COR-L47 (cell line): Measurements from ENCODE around the gene TMEM248.
"Not testable (repeated sequence)": the region's sequence is repeated elsewhere in the genome, so short reads cannot be mapped to it uniquely, and the experiment has no call there.

ENCODE experiments used
- DNase-seq: peaks from one replicate; lab custom pipeline; 2025; lab: John Stamatoyannopoulos, UW

TMEM248 gene

DNA sequence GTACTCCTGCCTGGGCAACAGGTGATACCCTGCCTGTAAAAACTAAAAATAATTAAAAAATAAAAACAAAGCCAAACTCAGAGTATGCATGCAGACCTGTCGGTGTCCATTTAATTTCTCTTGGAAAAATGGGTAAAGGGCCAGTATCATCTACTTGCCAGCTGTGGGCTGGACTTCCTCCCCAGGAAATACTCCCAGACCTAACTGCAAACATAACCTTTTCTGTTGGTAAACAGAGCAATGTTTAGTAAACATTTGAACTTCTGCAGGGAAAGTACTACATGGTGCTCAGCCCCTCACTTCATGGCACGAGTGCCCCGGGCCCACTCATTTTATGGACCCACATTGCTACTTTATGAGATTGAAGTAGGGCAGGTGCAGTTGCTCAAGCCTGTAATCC lies 10.2 kb upstream of the TMEM248 start:
- DNase-seq = no peak

GRCh38 chr7:66911191-66911590 lies 9.8 kb upstream of the TMEM248 start:
- DNase-seq = not testable (repeated sequence)

DNA sequence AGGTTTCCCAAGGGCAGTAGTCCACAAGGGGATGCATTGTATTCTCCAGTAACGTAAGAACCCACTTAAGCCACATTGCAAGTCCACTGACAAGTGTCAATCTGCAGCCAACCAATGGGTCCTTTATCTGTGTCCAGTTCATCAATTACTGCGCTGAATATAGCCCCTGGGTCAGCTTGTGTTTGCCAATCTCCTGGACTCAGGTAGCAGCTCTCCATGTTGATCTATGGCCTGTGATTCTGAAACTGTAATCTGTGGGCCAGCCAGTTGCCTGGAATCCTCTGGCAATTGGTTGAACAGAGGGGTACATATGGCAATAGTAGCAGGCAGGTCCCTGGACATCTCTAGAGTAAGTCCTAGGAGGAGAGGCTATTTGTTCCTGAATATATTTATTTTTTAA lies 8.8 kb upstream of the TMEM248 start:
- no peak for DNase-seq

GRCh38 chr7:66913118-66914037 lies 7.6 kb upstream of the TMEM248 start:
- DNase-seq = no peak

GRCh38 chr7:66917904-66918303 lies 3.1 kb upstream of the TMEM248 start:
- DNase-seq = not testable (repeated sequence)

GRCh38 chr7:66919304-66919703 lies 1.7 kb upstream of the TMEM248 start:
- DNase-seq = no peak

DNA sequence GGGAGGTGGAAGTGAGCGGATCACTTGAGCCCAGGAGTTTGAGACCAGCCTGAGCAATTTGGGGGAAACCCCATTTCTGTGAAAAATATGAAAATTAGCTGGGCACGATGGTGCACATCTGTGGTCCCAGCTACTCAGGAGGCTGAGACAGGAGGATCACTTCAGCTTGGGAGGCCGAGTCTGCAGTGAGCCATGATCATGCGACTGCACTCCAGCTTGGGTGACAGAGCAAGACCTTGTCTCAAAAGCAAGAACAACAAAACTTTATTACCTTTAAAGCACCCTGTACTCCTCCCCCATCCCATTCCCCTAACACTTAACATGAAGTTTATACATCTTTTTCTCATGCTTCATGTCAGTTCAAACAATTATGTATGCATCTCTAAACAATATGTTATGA lies 1.3 kb upstream of the TMEM248 start:
- no peak for DNase-seq

DNA sequence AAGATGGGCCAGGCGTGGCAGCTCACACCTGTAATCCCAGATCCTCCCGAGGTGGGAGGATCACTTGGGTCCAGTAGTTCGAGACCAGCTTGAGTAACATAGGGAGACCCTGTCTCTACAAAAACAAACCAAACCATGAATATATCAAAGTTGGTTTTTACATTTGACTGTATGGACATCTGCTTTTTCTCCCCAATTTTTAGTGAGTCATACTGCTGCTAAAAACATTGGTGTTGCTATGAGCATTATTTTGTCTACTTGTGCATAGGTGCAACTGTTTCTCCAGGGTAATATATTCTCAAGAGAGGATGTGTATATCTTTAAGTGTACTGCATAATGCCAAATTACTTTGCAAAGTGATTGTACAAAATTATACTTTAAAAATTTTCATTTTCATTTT lies 769 bp upstream of the TMEM248 start:
- DNase-seq = no peak

DNA sequence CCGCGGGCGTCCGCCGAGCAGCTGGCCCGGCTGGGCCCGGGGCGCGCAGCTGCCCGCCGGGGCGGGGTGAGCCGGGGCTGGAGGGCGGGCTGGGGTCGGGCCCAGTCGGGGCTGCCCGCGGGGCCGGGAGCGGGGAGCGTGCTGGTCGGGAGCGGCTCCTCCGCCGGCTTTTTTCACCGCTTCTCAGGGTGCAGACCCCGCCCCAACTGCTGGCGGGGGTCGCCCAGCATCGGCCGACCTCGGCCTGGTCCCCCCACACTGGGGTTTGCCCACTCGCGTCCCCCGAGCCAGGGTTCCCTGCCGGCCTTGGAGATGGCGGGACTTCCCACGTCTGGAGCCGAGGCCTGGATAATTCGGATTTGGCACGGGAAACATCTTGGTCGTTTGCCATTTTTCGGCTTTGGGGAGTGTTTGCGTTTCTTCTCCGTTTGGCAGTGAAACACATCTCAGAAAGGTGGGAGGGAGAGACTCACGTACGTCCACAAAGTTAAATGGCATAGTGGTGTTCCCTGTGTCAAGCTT lies 432 bp downstream of the TMEM248 start:
- peak; percentile 13 for DNase-seq

DNA sequence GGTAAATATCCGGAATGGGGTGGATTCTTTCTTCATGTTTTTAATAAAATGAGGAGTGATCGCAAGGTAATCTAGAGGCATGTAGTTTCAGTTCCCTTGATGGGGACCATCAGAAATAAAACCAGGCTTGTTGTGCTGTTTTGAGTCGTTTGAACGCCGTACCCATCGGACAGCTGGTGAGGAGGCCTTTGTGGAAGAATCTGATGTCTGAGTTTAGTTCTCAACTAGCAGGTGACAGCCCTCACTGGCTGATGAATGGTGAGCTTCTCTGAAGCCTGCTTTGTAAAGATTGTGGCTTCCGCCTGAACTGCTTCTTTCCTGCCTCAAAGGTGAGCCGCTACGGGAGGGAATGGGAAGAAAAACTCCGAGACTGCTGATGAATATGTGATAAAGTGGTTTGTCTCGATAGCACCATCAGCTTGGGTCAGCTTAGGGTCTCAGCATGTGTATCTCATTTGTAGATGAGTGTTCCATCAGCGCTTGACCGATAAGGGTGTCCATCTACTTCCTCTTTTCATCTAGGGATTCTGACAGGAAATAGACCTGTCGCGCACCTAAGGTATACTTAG lies 977 bp downstream of the TMEM248 start:
- DNase-seq = no peak

DNA sequence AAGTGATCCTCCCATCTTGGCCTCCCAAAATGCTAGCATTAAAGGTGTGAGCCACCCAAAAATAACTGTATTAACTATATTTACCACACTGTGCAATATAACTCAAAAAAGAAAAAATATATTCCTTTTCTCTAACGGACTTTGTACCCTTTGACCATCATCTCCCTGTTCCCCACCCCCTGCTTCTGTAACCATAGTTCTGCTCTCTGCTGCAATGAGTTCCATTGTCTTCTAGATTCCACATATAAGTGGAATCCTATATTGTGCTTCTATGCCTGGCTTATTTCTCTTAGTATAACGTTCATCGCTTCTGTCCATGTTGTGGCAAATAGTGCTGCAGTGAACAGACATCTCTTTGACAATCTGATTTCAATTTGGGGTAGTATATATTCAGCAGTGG lies 4.2 kb downstream of the TMEM248 start:
- no peak for DNase-seq

- no peak for DNase-seq
Measured at GRCh38 chr7:66927348-66927948, 6.4 kb downstream of the TMEM248 start.

DNA sequence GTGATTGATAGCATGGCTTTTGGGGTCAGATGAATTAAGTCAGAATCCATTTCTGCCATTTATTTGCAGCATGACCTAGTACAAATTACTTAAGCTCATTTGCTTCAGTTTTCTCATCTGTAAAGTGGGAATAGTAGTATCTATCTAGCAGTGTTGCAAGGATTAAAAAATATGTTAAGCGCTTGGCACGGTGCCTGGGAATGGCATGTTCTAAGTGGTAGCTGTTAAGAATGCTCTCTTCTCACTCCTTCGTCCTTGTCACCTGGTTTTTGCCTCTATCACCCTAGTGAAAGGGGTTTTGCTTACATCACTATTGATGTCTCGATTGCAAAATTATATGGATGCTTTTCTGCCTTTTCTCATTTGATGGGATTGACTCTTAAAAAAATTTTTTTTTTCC lies 7.4 kb downstream of the TMEM248 start:
- no peak for DNase-seq

- no peak for DNase-seq
Measured at GRCh38 chr7:66929165-66929564, 8.1 kb downstream of the TMEM248 start.

- no peak for DNase-seq
Measured at GRCh38 chr7:66929935-66930334, 8.9 kb downstream of the TMEM248 start.

DNA sequence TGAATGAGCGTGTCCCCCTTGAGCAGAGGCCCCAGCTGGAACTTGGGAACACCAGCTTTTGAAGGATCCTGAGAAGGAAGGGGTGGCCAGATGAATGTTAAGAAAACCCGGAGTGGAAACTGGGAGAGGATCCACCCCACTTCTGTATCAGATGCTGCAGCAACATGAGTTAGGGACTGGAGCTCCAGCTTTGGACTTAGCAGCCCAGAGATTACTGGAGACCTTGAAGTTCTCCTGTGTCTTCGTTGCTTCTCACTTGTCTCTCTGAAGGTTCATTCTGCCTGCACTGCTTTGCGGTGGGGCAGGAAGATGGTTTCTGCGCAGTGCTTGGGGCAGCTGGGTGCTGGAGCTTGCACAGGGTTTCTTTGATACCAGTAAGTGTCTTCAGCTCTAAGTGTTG lies 9.3 kb downstream of the TMEM248 start:
- DNase-seq = no peak

DNA sequence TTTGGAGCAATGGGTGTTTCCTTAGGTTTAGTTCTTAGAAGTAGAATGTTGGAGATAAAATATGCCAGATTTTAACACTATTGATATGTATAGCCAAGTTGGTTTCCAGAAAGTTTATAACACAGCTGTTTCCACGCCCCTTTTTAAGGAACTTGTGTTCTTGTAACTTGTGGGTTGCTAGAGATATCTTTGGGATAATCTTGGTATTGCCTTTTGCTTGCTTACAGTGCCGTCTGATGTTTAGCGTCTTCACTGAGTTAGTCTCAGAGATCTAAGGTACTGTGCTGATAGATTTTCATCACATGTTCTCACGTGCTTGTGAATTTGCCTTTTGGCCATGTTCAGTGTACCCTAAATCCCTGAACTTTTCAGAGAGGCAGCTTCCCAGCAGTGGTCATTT lies 12.4 kb downstream of the TMEM248 start:
- DNase-seq = no peak

DNA sequence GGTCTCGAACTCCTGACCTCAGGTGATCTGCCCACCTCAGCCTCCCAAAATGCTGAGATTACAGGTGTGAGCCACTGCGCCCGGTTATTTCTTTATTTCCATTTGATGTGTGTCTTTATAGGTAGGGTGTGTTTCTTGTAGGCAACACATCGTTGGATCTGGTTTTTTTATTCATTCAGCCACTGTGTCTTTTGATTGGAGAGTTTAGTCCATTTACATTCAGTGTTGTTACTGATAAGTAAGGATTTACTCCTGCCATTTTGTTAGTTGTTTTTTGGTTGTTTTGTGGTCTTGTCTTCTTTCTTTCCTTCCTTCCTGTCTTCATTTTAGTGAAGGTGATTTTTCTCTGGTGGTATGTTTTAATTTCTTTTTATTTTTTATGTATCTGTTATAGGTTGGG lies 16.9 kb downstream of the TMEM248 start:
- DNase-seq = no peak

DNA sequence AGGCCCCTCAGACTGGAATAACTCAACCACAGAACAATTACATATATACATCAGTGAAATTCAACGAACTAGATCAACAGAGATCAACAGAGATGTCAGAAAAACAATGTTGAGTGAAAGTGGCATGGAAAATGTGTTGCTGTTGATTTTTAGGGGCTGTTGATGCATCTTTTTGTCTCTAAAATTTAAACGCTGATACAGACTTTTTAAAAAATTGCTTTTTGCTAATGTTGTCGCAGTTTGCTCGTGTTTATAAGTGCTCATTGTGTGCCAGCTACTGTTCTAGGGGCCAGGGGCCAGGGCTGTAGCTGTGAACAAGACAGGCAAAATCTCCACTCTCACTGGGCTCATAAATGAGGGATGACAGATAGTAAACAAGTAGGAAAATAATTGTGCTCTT lies 18.3 kb downstream of the TMEM248 start:
- DNase-seq = no peak

DNA sequence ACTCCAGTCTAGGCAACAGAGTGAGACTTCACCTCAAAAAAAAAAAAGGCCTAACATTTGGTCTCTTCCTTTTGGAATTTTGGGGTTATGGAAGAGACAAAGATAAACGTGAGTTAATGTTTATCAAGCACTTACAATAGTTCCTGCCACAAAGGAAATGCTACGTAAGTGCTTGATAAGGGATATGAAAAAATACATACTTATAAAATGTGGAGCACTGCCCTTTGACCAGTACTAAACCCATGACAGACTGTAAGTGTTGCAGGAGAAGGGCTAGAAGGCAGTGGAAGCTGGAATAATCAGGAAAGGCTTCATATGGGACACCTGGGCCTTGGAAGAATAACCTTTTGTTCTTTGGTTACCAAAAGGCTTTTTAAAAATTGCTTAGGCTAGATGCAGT lies 25.5 kb downstream of the TMEM248 start:
- no peak for DNase-seq

GRCh38 chr7:66948480-66949109 lies 27.6 kb downstream of the TMEM248 start:
- no peak for DNase-seq

- DNase-seq = no peak
Measured at GRCh38 chr7:66950311-66950710, 29.3 kb downstream of the TMEM248 start.

DNA sequence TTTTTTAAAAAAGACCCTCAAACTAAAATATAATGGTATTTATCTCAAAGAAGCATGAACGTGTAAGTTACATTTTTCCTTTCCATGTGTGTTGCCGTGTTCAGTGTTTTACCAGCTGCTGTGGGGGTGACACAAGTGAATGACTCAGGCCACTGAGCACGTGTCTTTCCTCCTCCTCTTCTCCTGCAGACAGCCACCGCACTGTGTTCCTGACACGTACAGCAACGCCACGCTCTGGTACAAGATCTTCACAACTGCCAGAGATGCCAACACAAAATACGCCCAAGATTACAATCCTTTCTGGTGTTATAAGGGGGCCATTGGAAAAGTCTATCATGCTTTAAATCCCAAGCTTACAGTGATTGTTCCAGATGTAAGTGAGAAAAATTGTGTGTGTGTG lies 29.7 kb downstream of the TMEM248 start:
- no peak for DNase-seq
